ENCODE data around the gene TDRD15.

GRCh38 chr2:21181957-21182356 lies 58.2 kb downstream of the TDRD15 start:
- TF ChIP-seq CTCF (IDR thresholded peaks at IDR 0.05; ENCODE audit: extremely low read depth in 1 of 2, insufficient read depth in 1 of 2, low read depth in 1 of 2, low read length in 2 of 2) (no peak), MYC (IDR thresholded peaks at IDR 0.05; ENCODE audit: low read depth, low read length) (no peak), POLR2AphosphoS5 (IDR thresholded peaks at IDR 0.05; ENCODE audit: insufficient read depth, low read depth, low read length) (no peak), EZH2 (IDR thresholded peaks at IDR 0.05; ENCODE audit: borderline replicate concordance, low read depth, low read length, severe bottlenecking) (no peak)
